Ishikawa (cell line): ENCODE measurements around the gene MRPS11.

ENCODE experiments used
- CEBPB ChIP-seq: IDR thresholded peaks from 2 replicates; pipeline ENCODE4 v1.6.1; 2012
- CREB1 ChIP-seq: IDR thresholded peaks from 2 replicates; pipeline ENCODE4 v1.6.1; 2012; ENCODE audit warnings: low read depth
- EGR1 ChIP-seq: IDR thresholded peaks from 2 replicates; pipeline ENCODE4 v1.6.1; 2012
- EP300 ChIP-seq: IDR thresholded peaks from 2 replicates; pipeline ENCODE4 v1.6.1; 2012; ENCODE audit warnings: borderline replicate concordance
- FOXM1 ChIP-seq: IDR thresholded peaks from 2 replicates; pipeline ENCODE4 v1.6.1; 2012; ENCODE audit warnings: low read depth, borderline replicate concordance
- RAD21 ChIP-seq: IDR thresholded peaks from 2 replicates; pipeline ENCODE4 v1.6.1; 2012; ENCODE audit warnings: low read depth
- REST ChIP-seq: IDR thresholded peaks from 2 replicates; pipeline ENCODE4 v1.6.1; 2012; ENCODE audit warnings: low read depth, mild to moderate bottlenecking
- TAF1 ChIP-seq: IDR thresholded peaks from 2 replicates; pipeline ENCODE4 v1.6.1; 2012; ENCODE audit warnings: low read depth, mild to moderate bottlenecking
- TCF12 ChIP-seq: IDR thresholded peaks from 2 replicates; pipeline ENCODE4 v1.6.1; 2012; ENCODE audit warnings: low read depth
- TEAD4 ChIP-seq: IDR thresholded peaks from 2 replicates; pipeline ENCODE4 v1.6.1; 2012
- YY1 ChIP-seq: IDR thresholded peaks from 2 replicates; pipeline ENCODE4 v1.6.1; 2012; ENCODE audit warnings: low read depth
- ZBTB7A ChIP-seq: IDR thresholded peaks from 2 replicates; pipeline ENCODE4 v1.6.1; 2012; ENCODE audit warnings: low read depth
- TF ChIP-seq, protein P1 (sequence below): IDR thresholded peaks from 2 replicates; pipeline ENCODE4 v1.6.1; 2012
- TF ChIP-seq, protein P2 (sequence below): IDR thresholded peaks from 2 replicates; pipeline ENCODE4 v1.6.1; 2012

- TF ChIP-seq, protein P1, sequence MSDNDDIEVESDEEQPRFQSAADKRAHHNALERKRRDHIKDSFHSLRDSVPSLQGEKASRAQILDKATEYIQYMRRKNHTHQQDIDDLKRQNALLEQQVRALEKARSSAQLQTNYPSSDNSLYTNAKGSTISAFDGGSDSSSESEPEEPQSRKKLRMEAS, result no peak
- TF ChIP-seq EGR1, result no peak
- no peak for TF ChIP-seq REST
- TF ChIP-seq FOXM1, result no peak
- TF ChIP-seq, protein P2, sequence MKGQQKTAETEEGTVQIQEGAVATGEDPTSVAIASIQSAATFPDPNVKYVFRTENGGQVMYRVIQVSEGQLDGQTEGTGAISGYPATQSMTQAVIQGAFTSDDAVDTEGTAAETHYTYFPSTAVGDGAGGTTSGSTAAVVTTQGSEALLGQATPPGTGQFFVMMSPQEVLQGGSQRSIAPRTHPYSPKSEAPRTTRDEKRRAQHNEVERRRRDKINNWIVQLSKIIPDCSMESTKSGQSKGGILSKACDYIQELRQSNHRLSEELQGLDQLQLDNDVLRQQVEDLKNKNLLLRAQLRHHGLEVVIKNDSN, result no peak
- TF ChIP-seq RAD21, result no peak
- no peak for TF ChIP-seq TCF12
- TF ChIP-seq YY1, result no peak
- no peak for TF ChIP-seq CEBPB
- no peak for TF ChIP-seq EP300
- no peak for TF ChIP-seq TAF1
- TF ChIP-seq ZBTB7A, result no peak
- TF ChIP-seq TEAD4, result no peak
- TF ChIP-seq CREB1, result no peak
Measured at GRCh38 chr15:88491158-88491557, 23.6 kb downstream of the MRPS11 start.
